HG03469 (cell line): ENCODE measurements around the gene GRAMD4.

Source experiments
- ATAC-seq: cut with Tn5 transposase; IDR thresholded peaks from one replicate; pipeline ENCODE4 v1.9.1; 2021; ENCODE audit warnings: mild to moderate bottlenecking, moderate library complexity, moderate number of reproducible peaks; ENCODE audit not compliant: unreplicated experiment

Gene GRAMD4

DNA sequence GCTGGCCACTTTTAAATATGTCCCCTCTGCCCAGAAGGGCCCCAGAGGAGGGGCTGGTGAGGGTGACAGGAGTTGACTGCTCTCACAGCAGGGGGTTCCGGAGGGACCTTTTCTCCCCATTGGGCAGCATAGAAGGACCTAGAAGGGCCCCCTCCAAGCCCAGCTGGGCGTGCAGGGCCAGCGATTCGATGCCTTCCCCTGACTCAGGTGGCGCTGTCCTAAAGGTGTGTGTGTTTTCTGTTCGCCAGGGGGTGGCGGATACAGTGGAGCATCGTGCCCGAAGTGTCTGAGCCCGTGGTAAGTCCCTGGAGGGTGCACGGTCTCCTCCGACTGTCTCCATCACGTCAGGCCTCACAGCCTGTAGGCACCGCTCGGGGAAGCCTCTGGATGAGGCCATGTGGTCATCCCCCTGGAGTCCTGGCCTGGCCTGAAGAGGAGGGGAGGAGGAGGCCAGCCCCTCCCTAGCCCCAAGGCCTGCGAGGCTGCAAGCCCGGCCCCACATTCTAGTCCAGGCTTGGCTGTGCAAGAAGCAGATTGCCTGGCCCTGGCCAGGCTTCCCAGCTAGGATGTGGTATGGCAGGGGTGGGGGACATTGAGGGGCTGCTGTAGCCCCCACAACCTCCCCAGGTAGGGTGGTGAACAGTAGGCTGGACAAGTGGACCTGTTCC is 46.5 kb downstream of the GRAMD4 start:
- ATAC-seq: no peak

DNA sequence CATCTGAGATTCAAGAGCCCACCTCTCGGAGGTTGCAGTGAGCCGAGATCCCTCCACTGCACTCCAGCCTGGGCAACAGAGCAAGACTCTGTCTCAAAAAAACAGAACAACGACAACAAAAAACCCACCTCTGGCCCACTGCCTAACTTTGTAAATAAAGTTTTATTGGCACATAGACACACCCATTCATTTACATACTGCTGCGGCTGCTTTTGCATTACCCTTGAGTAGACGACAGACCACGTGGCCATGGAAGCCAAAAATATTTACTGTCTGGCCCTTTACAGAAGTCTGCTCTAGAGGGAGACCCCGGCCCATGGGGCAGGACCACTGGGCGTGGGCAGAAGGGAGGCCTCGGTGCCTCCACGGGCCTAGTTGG is 47.0 kb downstream of the GRAMD4 start:
- ATAC-seq: no peak

DNA sequence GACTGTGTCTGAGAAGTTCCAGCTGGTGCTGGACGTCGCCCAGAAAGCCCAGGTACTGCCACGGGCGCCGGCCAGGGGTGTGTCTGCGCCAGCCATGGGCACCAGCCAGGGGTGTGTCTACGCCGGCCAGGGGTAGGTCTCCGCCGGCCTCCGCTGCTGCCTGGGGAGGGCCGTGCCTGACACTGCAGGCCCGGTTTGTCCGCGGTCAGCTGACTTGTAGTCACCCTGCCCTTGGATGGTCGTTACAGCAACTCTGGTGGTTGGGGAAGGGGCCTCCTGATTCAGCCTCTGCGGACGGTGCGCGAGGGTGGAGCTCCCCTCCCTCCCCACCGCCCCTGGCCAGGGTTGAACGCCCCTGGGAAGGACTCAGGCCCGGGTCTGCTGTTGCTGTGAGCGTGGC is 47.9 kb downstream of the GRAMD4 start:
- ATAC-seq: no peak

DNA sequence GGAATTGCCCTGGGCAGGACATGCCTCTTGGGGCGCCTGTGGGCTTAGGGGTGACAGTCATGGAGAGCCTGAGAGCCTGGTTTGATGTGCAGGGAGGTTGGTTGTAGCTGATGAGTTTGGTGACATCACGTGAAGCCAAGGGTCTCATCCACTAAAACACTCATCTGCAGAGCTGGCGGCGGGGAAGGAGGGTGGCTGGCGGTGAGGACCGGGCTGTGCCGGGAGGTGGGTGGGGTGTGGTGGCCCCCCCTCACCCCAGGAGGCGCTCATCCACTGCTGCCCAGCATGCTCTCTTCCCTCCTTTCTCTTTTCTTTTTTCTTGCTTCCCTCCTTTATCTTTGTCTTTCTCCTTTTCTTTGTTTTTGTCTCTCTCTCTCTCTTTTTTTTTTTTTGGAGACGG is 49.0 kb downstream of the GRAMD4 start:
- no peak for ATAC-seq

DNA sequence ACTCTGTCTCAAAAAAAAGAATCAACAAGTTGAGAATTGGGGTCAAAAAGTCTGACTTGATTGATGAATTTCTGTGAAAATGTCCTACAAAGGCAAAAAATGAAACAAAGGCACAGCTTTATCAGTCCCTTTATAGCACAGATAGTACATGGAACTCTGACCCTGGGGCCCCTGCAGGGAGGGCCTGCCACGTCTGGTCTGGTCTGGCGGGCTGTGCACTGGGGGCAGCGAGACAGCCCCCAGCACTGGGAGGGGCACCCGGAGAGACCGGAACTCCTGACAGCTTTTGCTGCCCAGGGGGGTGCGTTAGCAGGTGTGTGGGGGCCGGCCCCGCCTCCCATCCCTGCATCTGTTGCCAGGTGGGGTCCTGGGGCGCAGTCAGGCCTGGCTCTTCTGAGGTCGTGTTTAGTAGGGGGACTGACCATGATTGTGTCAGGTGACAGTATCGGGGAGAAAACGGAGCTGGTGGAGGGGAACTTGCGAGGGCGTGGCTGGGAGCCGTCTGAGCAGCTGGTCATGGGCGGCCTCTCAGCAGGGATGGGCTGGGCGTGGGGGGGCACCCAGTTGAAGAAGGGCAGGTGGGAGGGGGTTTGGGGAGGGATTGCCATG is 51.7 kb downstream of the GRAMD4 start:
- no peak for ATAC-seq

DNA sequence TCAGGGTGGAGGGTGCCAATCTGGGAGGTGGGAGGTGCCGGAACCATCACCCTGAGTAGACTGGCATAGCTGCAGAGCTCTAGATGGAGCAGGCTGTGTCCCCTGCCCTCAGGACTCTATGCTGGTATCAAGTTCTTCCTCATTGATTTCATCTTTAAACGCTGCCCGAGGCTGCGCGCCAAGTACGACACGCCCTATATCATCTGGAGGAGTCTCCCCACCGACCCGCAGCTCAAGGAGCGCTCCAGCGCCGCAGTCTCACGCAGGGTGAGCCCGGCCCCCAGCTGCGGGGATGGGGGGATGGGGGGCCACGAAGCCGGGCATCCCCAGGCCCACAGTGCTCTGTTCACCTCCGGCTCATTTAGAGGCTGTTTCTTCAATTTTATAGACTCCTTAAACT is 52.5 kb downstream of the GRAMD4 start:
- no peak for ATAC-seq

DNA sequence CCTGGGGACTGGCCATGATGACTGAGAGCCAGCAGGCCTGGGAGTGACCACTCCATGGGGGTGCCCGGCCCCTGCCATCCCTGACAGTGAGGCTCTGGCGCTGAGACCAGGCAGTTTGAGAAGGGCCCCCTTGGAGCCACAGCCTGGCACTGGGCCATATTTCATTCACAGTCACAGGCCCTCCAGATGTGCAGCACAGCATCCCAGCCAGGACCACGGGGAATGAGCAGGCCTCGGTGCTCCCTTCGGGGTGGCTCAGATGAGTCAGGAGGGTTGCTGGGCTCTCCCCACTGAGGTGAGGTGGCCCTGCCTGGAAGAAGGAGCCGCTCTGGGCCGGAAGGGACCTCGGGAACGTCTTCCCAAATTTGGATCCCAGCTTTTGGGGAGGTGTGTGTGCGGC is 53.0 kb downstream of the GRAMD4 start:
- ATAC-seq: no peak

DNA sequence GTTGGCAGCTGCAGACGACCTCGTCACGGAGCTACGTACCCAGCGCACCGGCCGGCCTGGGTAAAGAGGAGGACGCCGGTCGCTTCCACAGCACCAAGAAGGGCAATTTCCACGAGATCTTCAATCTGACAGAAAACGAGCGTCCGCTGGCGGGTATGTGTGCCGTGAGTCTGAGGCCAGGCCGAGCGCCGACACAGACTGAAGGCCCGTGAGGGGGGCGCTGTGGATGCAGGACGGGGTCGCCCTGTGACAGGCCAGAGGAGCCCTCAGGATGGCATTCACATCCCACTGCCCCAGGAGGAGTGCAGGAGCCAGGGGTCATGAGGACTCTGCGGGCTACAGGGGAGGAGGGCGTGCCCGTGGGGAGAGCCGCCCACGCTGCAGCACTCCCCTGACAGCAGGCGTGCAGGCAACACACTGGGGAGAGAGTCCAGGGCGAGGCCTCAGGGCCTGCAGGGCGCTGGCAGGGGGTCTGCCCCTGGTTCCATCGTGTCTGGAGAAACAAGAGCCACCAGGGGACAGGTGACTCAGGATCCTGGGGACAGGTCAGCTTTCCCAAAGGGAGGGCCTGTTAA is 53.6 kb downstream of the GRAMD4 start:
- ATAC-seq: no peak

DNA sequence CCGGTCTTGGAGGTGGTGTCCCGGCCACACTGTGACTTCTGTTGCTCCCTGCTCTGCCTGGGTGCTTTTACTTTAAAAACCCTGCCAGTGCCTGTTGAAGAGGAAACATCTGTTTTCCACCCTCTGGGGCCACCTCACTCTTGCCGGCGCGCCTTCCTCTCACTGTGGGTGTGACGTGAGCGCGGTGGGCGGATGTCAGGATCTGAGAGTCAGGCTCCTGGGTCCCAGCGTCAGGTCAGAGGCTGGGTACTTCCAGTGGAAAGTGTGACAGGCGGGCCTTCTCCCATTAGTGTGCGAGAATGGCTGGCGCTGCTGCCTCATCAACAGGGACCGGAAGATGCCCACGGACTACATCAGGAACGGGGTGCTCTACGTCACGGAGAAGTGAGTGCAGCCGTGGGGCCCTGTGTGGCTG is 54.2 kb downstream of the GRAMD4 start:
- no peak for ATAC-seq

DNA sequence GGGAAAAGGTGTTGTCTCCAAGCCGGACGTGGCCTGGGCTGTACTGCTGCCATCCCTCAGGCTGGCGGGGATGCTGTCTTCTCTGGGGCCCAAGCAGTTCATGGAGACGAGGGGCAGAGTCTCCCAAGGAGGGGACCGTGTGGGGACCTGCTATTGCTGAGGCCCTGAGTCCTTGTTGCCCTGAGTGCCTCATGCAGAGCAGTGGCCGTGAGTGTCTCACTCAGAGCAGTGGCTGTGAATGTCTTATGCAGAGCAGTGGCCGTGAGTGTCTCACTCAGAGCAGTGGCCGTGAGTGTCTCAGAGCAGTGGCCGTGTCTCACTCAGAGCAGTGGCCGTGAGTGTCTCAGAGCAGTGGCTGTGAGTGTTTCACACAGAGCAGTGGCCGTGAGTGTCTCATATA is 54.7 kb downstream of the GRAMD4 start:
- no peak for ATAC-seq

DNA sequence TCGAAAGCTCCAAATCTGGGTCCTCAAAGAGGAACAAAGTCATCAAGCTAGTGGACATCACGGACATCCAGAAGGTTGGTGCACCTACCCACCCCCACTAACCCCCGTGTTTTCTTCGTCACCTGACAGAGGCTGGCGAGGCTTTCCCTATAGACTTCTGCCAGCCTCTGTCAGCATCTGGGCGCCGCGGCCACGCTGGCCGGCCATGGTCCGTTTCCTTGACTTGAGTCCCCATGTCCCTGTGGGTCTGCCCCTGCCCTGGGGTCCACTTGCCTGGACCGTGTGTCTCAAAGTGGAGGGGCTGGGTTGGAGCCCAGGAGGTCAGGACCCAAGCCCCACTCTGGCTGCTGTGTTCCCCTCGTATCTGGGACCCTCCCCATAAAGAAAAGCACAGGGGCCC is 55.3 kb downstream of the GRAMD4 start:
- ATAC-seq: no peak

DNA sequence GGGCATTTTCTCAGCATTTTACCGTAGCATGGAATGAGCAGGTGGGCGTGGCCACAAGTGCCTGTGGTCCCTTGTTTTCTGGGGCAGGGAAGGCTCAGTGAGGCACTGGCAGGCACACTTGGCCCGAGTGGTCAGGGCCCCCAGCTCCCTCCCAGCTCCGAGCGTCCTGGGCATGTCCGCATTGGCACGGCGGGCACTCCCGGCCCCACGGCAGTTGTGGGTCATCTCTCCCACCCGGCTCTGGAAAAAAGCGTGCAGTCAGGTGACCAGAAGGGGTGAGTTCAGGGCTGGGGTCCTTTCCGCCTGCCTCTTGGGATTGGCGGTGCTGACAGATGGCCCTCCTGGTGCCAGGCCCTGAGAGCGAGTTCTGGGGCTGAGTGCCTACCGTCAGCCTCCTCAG is 55.8 kb downstream of the GRAMD4 start:
- ATAC-seq: no peak

DNA sequence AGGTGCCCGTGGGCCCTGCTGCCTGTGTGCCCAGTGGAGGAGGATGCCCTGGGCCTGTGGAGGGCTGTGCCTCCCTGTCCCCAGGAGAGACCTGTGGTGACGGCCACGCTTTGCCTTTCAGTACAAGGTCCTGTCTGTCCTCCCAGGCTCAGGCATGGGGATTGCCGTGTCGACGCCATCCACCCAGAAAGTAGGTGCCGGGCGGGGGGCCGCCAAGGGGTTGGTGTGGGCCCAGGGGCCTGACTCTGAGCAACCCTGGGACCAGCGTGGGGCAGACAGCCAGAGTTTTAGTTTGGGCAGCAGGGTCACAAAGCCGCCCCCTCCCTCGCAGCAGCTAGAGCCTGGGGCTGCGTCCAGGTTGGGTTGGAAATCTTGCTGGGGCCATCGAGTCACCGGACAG is 56.3 kb downstream of the GRAMD4 start:
- no peak for ATAC-seq

DNA sequence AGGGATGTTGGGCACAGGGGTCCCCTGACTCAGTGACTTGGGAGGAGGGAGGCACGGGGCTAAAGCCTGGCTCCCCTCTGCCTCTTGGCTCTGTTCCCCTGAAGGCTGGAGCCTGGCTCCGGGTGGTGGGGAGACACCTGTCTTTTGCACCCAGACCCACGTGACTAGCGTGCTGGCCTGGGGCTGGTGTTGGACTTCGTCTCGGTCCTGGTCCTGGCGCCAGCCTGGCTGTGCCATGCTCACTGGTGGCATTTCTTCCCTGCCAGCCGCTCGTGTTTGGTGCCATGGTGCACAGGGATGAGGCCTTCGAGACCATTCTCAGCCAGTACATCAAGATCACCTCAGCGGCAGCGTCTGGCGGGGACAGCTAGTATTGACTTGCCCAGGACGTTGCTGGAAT is 56.7 kb downstream of the GRAMD4 start:
- no peak for ATAC-seq

DNA sequence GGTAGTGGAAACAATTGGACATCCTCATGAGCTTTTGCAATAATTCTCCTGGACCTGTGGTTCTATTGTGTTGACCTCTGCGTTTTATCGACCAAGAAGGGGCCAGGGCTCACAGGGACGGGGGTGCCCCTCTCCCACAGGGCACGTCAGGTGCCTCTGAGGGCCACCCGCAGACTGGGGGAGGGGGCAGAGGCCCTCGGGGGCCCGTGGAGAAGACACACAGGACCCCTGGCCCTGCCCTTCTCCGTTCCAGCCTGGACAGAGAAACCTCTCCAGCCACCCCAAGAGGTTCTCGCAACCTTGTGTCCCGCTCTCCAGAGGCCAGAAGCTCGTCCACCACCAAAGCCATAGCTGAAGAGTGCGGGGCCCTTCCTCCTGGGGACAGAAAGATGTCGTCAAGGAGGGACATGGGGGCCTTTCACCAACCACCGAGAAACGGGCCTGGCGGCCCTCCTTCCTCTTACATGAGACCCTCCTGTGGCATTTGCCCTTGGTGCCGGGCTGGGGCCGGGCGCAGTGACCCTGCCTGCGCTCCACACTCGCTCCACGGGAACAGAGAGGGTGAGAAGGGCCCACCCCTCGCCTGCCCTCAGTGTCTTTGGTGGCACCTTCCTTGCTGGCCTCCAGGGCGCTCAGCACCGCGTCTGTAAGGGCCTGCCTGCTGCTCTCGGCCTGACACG is 57.3 kb downstream of the GRAMD4 start:
- ATAC-seq: no peak

DNA sequence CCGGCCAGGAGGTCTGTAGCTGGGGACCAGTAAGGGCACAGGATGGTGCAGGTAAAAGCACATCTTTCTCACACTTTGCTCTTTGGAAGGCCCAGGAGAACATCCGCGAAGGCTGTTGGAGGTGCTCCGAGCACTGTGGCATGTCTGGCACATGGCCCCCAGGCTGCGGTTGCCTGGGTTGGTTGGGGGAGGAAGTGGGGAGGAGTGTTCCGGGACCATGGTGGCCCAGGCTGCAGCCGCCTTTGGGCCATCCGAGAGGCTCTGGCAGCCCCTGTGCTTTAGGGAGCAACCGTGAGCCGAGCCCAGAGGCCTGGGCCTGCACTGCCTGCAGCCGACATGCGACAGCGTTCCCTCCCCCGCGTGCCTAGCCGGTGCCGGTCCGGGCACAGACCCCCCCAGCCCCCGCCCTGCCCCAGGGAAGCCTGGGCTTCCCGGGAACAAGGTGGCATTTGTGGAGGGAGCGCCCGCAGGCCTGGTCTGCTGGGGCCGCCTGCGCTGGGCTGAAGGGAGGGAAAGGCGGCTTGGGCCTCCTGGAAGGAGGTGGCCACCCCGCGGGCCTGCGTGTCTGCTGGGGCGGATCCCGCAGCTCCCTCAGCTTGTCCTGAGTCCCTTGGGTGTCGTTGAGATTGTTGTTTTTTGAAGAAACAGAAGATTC is 57.9 kb downstream of the GRAMD4 start:
- no peak for ATAC-seq

DNA sequence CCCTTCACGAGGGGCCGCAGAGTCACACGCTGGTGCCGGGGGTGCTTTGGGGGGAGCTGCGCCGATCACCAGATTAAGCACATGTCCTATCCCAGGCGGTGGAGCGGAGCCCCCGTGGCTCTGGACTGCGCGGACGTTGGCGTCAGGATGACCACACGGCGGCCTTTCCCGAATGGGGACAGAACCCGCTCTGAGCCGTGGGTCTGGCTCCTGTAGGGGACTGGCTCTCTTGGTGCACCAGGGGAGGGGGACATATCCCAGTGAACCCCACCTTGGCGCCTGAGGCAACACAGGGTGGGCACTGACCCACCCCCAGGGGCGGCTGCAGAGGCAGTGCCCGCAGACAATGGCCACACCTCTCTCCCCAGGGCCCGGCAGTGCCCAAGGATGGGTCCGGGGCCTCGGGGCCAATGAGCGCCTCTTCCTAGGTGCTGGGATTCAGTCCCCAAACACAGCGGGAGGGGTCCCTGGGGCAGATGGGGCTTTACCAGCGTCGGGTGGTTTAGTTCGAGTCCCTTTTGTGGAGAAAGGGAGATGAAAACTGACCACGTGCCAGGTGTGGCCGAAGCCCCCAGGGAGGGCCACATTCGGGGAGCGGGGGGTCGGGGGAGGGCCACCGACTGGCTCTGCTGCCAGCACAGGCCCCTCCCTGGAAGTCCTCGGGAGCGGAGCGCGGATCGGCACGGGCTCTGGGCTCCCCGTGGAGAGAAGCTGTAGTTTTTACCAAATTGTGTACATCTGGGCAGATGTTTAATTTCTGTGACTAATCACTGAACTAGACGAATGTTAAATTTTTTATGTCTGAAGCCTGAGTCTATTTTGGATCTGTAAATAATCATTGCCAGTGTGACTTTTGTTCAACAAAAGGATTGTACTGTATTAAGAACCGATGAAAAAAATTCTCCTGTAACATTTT is 58.9 kb downstream of the GRAMD4 start:
- no peak for ATAC-seq

DNA sequence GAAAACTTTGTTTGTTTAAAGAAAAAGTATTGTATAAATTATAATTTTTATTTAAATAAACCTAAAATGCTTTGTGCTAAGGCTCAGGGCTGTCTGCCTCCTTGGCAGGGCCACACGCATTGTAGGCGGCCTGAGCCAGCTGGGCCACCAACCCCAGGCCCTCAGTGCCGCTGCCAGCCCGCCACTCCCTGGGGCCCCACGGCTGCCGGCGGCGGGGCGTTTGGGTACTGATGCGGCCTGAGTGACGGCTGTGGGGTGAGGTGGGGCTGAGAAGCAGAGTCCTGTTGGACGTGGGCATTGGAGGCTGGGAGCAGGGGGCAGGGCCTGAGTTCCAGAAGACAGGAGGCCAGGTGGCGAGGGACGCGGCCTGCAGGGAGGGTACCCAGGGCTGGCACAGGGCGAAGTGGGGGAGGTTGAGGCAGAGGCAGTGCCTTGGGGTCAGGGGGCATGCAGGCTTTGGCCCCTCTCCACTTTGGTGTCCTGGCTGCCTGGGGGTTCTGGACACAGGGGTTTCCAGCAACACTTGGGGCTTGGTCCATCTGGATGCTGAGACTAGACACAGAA is 59.6 kb downstream of the GRAMD4 start:
- no peak for ATAC-seq

DNA sequence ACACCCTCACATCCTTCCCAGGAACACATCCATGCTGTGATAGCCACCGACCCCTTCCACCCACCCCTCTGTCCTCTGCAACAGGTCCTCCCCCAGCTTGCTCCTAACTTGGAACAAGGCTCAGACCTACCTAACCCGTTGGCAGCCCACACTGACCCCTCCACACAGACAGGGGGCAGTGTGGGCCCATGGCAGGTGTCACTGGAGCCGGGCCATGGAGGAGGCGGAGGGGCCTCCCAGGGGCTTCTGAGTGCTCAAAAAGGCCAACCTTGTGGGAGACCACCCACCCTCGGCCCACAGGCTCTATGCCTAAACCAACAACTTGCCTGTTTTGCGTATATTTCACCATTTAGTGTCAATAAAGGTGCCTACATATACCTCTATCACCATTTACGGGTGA is 60.8 kb downstream of the GRAMD4 start:
- ATAC-seq: no peak

DNA sequence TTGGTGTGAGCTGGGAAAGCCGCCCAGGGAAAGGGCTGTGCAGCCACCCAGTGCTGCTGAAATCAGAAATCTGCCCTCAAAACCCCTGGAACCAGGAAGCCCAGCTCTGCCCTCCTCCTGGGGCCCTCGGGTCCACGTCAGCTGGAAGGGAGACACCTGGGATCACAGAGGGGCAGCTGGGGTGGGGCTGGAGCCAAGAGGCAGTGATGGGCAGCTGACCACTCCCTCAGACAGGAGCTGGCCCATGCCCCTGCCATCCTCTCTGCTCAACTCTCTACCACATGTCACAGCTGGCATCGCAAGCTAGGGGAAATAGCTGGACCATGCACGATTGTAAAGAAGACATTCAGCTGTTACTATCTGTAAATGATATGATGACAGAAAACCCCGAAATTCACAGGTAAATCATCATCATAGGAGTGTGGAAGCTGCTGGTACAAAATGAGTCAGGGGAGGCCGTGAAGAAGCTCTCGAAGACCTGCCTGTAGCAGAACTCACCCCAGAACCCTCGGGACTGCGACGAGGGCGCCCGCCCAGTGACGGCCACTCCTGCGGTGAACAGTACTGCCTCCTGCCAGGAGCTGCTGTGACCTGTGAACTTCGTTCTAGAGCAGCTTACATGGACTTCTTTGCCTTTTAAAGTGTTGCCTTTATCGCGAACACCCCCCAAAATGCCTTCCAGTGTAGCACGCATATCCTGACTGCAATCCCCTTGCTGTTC is 62.0 kb downstream of the GRAMD4 start:
- ATAC-seq: no peak
